Measurements from ENCODE around the gene HIPK2. TPM values are rescaled to one million over a fixed set of nuclear protein-coding genes. Genes with fewer than 3 reads are reported as not detected.

HIPK2 gene
- total and polyA plus RNA-seq, 2 of the 4 experiments (the other 2 are of a cell fraction): 22.0 to 27.1 TPM

- BruUV-seq (replicated peaks): no TSS peak
- H3K4me1 ChIP-seq (ENCODE audit: control insufficient read depth, insufficient read depth, low read length): peaks cover 37% of the 10 kb centered on the region
- peak overlapping the region; percentile 59 for H3K9ac ChIP-seq (ENCODE audit: low read depth, low read length)
- TF ChIP-seq RFX5 (IDR thresholded peaks at IDR 0.05; ENCODE audit: low read depth, low read length) (no peak), RAD21 (IDR thresholded peaks at IDR 0.05; ENCODE audit: low read length) (no peak), CEBPB (IDR thresholded peaks at IDR 0.05; ENCODE audit: low read depth, low read length) (no peak), POLR2A (IDR thresholded peaks at IDR 0.05; ENCODE audit: low read depth, low read length) (0 out of 2 replicates have a peak, but pooled peaks have one; percentile 24)
- H3K4me3 ChIP-seq (ENCODE audit: insufficient read depth, low read depth, low read length): no peak overlapping the region
- H2BK20ac ChIP-seq (ENCODE audit: low read depth, low read length): peak overlapping the region; percentile 96
- peak overlapping the region; percentile 96 for H3K4ac ChIP-seq (ENCODE audit: low read depth, low read length)
- peak overlapping the region; percentile 10 for H4K5ac ChIP-seq (ENCODE audit: low read depth, low read length)
- H3K4me2 ChIP-seq (ENCODE audit: low read depth, low read length): peak overlapping the region; percentile 6; the same call in 1 of the 2 replicates
- ChIA-PET POLR2A (ENCODE audit: unreplicated experiment) (interaction anchor here (1.0 kb wide), 1 partner anchor 34 kb away, joined by 3 read pairs; no protein-coding TSS in a partner anchor), CTCF (interaction anchor here (1.0 to 1.1 kb wide), 2 partner anchors 234 to 313 kb away, joined by 3 to 4 read pairs; no protein-coding TSS in a partner anchor)
- peak overlapping the region; percentile 100 for H2AK5ac ChIP-seq (ENCODE audit: low read depth, low read length)
- peaks cover 10% of the 10 kb centered on the region for H3K36me3 ChIP-seq (ENCODE audit: control insufficient read depth, insufficient read depth, low read length)
- peak overlapping the region; percentile 89 for H2AK9ac ChIP-seq (replicated peaks; ENCODE audit: low read depth, low read length, poor library complexity)
- intact Hi-C loops (cut with micrococcal nuclease) (loop anchor here (5.0 kb wide), 1 partner anchor 51 kb away; no protein-coding TSS in a partner anchor), in situ Hi-C loops (cut with MboI; ENCODE audit: low sequenced_read_pairs) (no loop called here), dilution Hi-C loops (cut with HindIII; ENCODE audit: low sequenced_read_pairs, unreplicated experiment) (no loop called here)
- peak overlapping the region; percentile 97 for H4K91ac ChIP-seq (ENCODE audit: insufficient read depth, low read depth, low read length)
- peak overlapping the region; percentile 86 for H3K27ac ChIP-seq (ENCODE audit: insufficient read depth, low read length)
- H3K79me1 ChIP-seq (ENCODE audit: low read depth in 1 of 2, low read length in 2 of 2): peaks cover 12 to 56% of the 10 kb centered on the region in 2 experiments
- H2BK5ac ChIP-seq (ENCODE audit: low read depth, low read length, poor library complexity, severe bottlenecking): peak overlapping the region; percentile 91
- peak overlapping the region; percentile 98 for H2BK120ac ChIP-seq (ENCODE audit: low read depth, low read length)
- H3K14ac ChIP-seq (replicated peaks; ENCODE audit: low read depth, low read length): peak overlapping the region; percentile 85
- ATAC-seq (ENCODE audit: low read depth) (no peak), DNase-seq (no peak)
- peak overlapping the region; percentile 90 for H3K23ac ChIP-seq (ENCODE audit: low read depth, low read length)
- peaks cover 15% of the 10 kb centered on the region for H3K9me1 ChIP-seq (ENCODE audit: insufficient read depth, low read length)
- peaks cover 14% of the 10 kb centered on the region; the same call in 1 of the 2 replicates for H4K20me1 ChIP-seq (ENCODE audit: insufficient read depth, low read length)
- peak overlapping the region; percentile 88 for H3K18ac ChIP-seq (ENCODE audit: low read depth, low read length)
- peak overlapping the region; percentile 83; the same call in 2 of the 3 replicates for H2BK15ac ChIP-seq (ENCODE audit: low read depth, low read length)
- H3K9me3 ChIP-seq (ENCODE audit: control insufficient read depth, insufficient read depth, low read length): no peaks in the 10 kb centered on the region
- 80% methylated on average over 2 of the region's 6 CpGs; no CpG with 5 or more reads in 1 of the 2 experiments for WGBS, 2 experiments (ENCODE audit: extremely low coverage in 2 of 2, insufficient read length in 1 of 2)
- H4K8ac ChIP-seq (ENCODE audit: low read depth in 2 of 2, low read length in 2 of 2): peak overlapping the region; percentile 48 to 93
- peak overlapping the region; percentile 18 for H2AFZ ChIP-seq (replicated peaks; ENCODE audit: low read length, poor library complexity)
- H3K56ac ChIP-seq (ENCODE audit: extremely low read depth, insufficient read depth, low read length): peak overlapping the region; percentile 92
- H3K27me3 ChIP-seq (ENCODE audit: control insufficient read depth, insufficient read depth, low read length): no peaks in the 10 kb centered on the region
Measured at GRCh38 chr7:139681463-139681755, 96.4 kb downstream of the HIPK2 start.

All from IMR-90 (cell line).